ENCODE measurements around the gene TSSK6. TPM values are rescaled to one million over a fixed set of nuclear protein-coding genes. Genes with fewer than 3 reads are reported as not detected.
"Not testable (repeated sequence)": the region's sequence is repeated elsewhere in the genome, so short reads cannot be mapped to it uniquely, and the experiment has no call there.

Gene TSSK6
- total and polyA plus RNA-seq, 2 donors, result 1.2 to 3.0 TPM

GRCh38 chr19:19477705-19478383, 37.5 kb downstream of the TSSK6 start:
- H3K27me3 ChIP-seq (ENCODE audit: control insufficient read depth in 2 of 2, insufficient read depth in 1 of 2, low read length in 1 of 2), result no peaks in the 10 kb centered on the region
- peaks cover 12 to 61% of the 10 kb centered on the region in 2 donors for H3K36me3 ChIP-seq (ENCODE audit: control insufficient read depth in 2 of 2, insufficient read depth in 2 of 2, low read length in 1 of 2)
- no peak overlapping the region for H3K27ac ChIP-seq (ENCODE audit: low read depth in 1 of 2, low read length in 1 of 2)
- WGBS, result 98% methylated on average over 10 of the region's 10 CpGs
- H3K9me3 ChIP-seq (ENCODE audit: control insufficient read depth in 2 of 2, insufficient read depth in 1 of 2, low read length in 1 of 2), result no peaks in the 10 kb centered on the region
- no peak for DNase-seq (ENCODE audit: low read depth in 6 of 9, low spot score in 9 of 9)
- H3K4me3 ChIP-seq (ENCODE audit: low read length in 2 of 2), result no peak overlapping the region
- peaks cover 43 to 64% of the 10 kb centered on the region in 2 donors for H3K4me1 ChIP-seq (ENCODE audit: control insufficient read depth in 2 of 2, insufficient read depth in 2 of 2, low read length in 2 of 2)

DNA sequence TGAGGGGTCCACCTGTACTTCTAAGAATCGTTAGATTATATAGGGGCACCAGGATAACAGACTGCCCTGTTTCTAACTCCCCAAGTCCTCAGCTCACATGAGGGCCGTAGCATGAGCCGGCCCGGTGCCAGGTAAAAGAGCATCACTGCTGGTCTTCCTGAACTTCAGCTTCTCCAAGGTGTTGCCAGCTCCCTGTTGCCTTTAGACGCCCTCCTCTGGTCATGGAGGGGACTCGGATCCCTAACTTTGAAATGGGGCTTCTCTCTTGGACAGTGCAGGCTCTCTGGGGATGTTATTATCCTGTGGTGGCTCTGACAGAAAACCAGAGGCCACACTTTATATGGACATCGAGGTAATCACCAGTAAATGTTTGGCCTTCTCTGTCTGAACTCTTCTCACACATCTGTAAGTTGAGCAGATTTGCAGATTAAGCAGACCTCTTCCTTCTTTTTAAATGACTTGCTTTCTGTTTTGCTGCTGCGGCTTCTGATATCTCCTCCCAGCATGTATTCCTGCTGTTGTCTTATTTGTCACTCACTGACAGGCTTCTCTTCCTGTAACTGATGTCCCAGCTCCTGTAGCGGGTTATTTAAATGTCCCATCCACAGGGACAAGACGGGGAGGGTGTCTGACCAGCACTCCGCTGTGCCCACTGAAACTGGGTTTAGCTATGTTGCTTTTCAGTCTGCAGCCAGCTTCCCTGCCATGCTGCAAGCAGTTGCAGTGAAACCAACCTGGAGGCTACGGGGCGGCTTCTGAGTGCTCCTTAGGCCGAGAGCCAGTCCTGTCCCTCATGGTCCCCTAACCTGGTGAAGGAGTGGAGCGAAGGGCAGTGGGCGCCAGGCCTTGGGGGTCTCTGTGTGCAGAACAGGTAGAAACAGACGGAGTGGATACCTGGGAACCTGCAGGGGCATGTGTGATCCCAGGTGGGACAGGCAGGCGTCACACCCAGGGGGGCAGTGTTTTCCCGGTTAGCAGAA, 39.2 kb downstream of the TSSK6 start:
- 80% methylated on average over 19 of the region's 19 CpGs for WGBS
- H3K36me3 ChIP-seq (ENCODE audit: control insufficient read depth in 2 of 2, insufficient read depth in 2 of 2, low read length in 1 of 2), result peaks cover 18 to 54% of the 10 kb centered on the region in 2 donors
- no peaks in the 10 kb centered on the region for H3K27me3 ChIP-seq (ENCODE audit: control insufficient read depth in 2 of 2, insufficient read depth in 1 of 2, low read length in 1 of 2)
- DNase-seq (ENCODE audit: low read depth in 6 of 9, low spot score in 9 of 9), result no peak
- H3K9me3 ChIP-seq (ENCODE audit: control insufficient read depth in 2 of 2, insufficient read depth in 1 of 2, low read length in 1 of 2), result peaks cover 0 to 3% of the 10 kb centered on the region in 2 donors
- no peak overlapping the region for H3K4me3 ChIP-seq (ENCODE audit: low read length in 2 of 2)
- H3K27ac ChIP-seq (ENCODE audit: low read depth in 1 of 2, low read length in 1 of 2), result peak overlapping the region in 1 of 2 donors; percentile 95
- H3K4me1 ChIP-seq (ENCODE audit: control insufficient read depth in 2 of 2, insufficient read depth in 2 of 2, low read length in 2 of 2), result peaks cover 40 to 58% of the 10 kb centered on the region in 2 donors

DNA sequence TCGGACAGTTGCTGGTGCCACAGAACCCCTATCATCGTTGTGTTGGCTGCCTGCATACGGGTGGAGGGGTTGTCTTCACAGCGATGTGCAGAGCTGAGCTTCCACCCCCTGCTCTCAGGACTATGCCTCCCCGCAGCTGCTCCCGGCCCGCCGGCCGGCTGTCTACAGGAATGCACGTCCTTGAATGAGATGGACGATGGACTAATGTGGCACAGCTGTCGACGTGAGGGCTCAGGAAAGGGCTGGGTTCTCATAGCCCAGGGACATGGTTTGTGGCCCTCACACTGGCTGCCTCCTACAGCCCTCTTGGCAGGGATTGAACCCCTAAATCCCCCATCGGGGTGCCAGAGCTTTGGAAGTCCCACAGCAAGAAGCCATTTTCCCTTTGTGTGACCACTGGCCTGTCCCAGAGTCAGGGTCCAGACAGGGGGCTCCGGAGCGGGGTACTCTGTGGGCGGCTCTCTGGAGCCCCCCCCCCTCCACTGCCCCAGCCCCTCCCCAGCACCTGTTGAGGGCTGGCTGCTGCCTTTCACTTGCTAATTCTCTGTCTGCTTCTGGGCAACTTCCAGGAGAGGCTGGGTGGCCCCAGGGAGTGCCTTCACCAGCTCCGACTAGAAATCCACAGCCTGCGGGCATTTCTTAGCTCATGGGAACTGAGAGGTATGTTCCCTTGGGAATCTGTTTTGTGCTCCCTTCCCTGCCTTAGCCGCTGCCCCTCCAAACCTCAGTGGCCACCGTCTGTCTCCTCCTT, 40.2 kb downstream of the TSSK6 start:
- WGBS, result 96% methylated on average over 21 of the region's 21 CpGs

DNA sequence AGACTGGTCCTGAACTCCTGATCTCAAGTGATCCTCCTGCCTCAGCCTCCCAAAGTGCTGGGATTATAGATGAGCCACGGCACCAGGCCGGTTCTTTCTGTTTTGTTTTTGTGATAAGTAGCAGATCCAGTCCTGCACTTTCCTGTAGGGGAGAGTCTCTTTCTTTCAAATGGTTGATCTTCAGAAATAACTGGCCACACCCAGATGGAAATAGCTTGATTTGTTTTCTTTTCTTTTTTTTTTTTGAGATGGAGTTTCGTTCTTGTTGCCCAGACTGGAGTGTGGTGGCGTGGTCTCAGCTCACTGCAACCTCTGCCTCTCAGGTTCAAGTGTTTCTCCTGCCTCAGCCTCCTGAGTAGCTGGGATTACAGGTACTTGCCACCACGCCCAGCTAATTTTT, 43.2 kb downstream of the TSSK6 start:
- not testable (repeated sequence) for DNase-seq (ENCODE audit: low read depth in 6 of 9, low spot score in 9 of 9); H3K27ac ChIP-seq (ENCODE audit: low read depth in 1 of 2, low read length in 1 of 2); H3K4me3 ChIP-seq (ENCODE audit: low read length in 2 of 2); H3K27me3 ChIP-seq (ENCODE audit: control insufficient read depth in 2 of 2, insufficient read depth in 1 of 2, low read length in 1 of 2)
- Histone ChIP-seq H3K4me1 (ENCODE audit: control insufficient read depth in 2 of 2, insufficient read depth in 2 of 2, low read length in 2 of 2) (peaks cover 27 to 45% of the 10 kb centered on the region in 2 donors), H3K36me3 (ENCODE audit: control insufficient read depth in 2 of 2, insufficient read depth in 2 of 2, low read length in 1 of 2) (peaks cover 27 to 58% of the 10 kb centered on the region in 2 donors), H3K9me3 (ENCODE audit: control insufficient read depth in 2 of 2, insufficient read depth in 1 of 2, low read length in 1 of 2) (peaks cover 8 to 19% of the 10 kb centered on the region in 2 donors)
- WGBS, result 90% methylated on average over 5 of the region's 5 CpGs

More for the DNA sequence above, 40.2 kb downstream of the TSSK6 start:
- peaks cover 0 to 3% of the 10 kb centered on the region in 2 donors for H3K9me3 ChIP-seq (ENCODE audit: control insufficient read depth in 2 of 2, insufficient read depth in 1 of 2, low read length in 1 of 2)
- peak overlapping the region; percentile 79 to 95 for H3K27ac ChIP-seq (ENCODE audit: low read depth in 1 of 2, low read length in 1 of 2)
- no peaks in the 10 kb centered on the region for H3K27me3 ChIP-seq (ENCODE audit: control insufficient read depth in 2 of 2, insufficient read depth in 1 of 2, low read length in 1 of 2)
- H3K36me3 ChIP-seq (ENCODE audit: control insufficient read depth in 2 of 2, insufficient read depth in 2 of 2, low read length in 1 of 2), result peaks cover 18 to 47% of the 10 kb centered on the region in 2 donors
- no peak overlapping the region for H3K4me3 ChIP-seq (ENCODE audit: low read length in 2 of 2)
- no peak for DNase-seq (ENCODE audit: low read depth in 6 of 9, low spot score in 9 of 9)
- peaks cover 30 to 49% of the 10 kb centered on the region in 2 donors for H3K4me1 ChIP-seq (ENCODE audit: control insufficient read depth in 2 of 2, insufficient read depth in 2 of 2, low read length in 2 of 2)

DNA sequence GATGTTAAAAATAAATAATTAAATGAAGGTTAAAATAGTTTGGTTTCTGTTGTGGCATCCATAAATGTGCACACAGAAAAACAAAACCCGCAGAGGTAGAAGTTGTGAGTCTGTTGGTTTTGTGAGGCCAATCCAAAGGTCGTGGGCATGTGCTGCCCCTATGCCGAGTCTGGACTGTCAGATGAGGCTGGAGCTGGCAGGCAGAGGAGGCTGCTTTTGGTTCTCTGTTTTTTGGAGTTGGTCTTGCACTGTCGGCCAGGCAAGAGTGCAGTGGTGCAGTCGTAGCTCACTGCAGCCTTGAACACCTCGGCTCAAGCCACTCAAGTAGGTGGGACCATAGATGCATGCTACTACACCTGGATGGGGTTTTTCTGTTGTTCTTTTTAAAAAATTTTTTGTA, 43.7 kb downstream of the TSSK6 start:
- H3K27me3 ChIP-seq (ENCODE audit: control insufficient read depth in 2 of 2, insufficient read depth in 1 of 2, low read length in 1 of 2), result no peaks in the 10 kb centered on the region
- peaks cover 27 to 57% of the 10 kb centered on the region in 2 donors for H3K36me3 ChIP-seq (ENCODE audit: control insufficient read depth in 2 of 2, insufficient read depth in 2 of 2, low read length in 1 of 2)
- DNase-seq (ENCODE audit: low read depth in 6 of 9, low spot score in 9 of 9), result no peak
- H3K4me3 ChIP-seq (ENCODE audit: low read length in 2 of 2), result no peak overlapping the region
- H3K9me3 ChIP-seq (ENCODE audit: control insufficient read depth in 2 of 2, insufficient read depth in 1 of 2, low read length in 1 of 2), result peaks cover 11 to 23% of the 10 kb centered on the region in 2 donors
- 98% methylated on average over 6 of the region's 6 CpGs for WGBS
- H3K4me1 ChIP-seq (ENCODE audit: control insufficient read depth in 2 of 2, insufficient read depth in 2 of 2, low read length in 2 of 2), result peaks cover 27 to 43% of the 10 kb centered on the region in 2 donors
- H3K27ac ChIP-seq (ENCODE audit: low read depth in 1 of 2, low read length in 1 of 2), result no peak overlapping the region

- peaks cover 25 to 32% of the 10 kb centered on the region in 2 donors for H3K4me1 ChIP-seq (ENCODE audit: control insufficient read depth in 2 of 2, insufficient read depth in 2 of 2, low read length in 2 of 2)
- peaks cover 13 to 28% of the 10 kb centered on the region in 2 donors for H3K9me3 ChIP-seq (ENCODE audit: control insufficient read depth in 2 of 2, insufficient read depth in 1 of 2, low read length in 1 of 2)
- H3K27me3 ChIP-seq (ENCODE audit: control insufficient read depth in 2 of 2, insufficient read depth in 1 of 2, low read length in 1 of 2), result no peaks in the 10 kb centered on the region
- no peak overlapping the region for H3K27ac ChIP-seq (ENCODE audit: low read depth in 1 of 2, low read length in 1 of 2)
- DNase-seq (ENCODE audit: low read depth in 6 of 9, low spot score in 9 of 9), result no peak
- H3K36me3 ChIP-seq (ENCODE audit: control insufficient read depth in 2 of 2, insufficient read depth in 2 of 2, low read length in 1 of 2), result peaks cover 38 to 57% of the 10 kb centered on the region in 2 donors
- 93% methylated on average over 3 of the region's 3 CpGs for WGBS
- no peak overlapping the region for H3K4me3 ChIP-seq (ENCODE audit: low read length in 2 of 2)
Observed at GRCh38 chr19:19470579-19470978, 44.8 kb downstream of the TSSK6 start.

DNA sequence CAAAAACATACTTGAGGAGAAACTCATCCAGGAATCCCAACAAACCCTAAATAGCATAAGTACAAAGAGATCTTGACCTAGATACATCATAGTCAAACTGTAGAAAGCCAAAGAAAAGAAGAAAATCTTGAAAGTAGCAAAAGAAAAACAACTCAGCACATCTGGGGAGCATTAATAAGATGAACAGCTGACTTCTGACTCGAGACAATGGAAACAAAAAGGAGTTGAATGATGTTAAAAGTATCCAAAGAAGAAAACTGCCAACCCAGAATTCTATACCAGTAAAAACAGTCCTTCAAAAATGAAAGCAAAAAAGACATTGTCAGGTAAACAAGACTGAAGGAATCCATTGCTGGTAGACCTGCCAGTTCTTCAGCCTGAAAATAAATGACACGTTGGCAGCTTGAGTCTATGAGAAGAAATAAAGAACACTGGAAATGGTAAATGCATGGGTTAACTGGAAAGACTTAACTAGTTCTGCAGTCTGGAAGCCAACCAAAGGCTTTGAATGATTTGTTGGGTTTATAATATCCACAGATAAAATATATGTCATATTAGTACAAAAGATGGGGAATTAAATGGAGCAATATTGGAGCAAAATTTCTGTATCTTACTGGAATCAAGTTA, 46.8 kb downstream of the TSSK6 start:
- Histone ChIP-seq H3K36me3 (ENCODE audit: control insufficient read depth in 2 of 2, insufficient read depth in 2 of 2, low read length in 1 of 2) (peaks cover 52 to 62% of the 10 kb centered on the region in 2 donors), H3K27me3 (ENCODE audit: control insufficient read depth in 2 of 2, insufficient read depth in 1 of 2, low read length in 1 of 2) (no peaks in the 10 kb centered on the region), H3K4me1 (ENCODE audit: control insufficient read depth in 2 of 2, insufficient read depth in 2 of 2, low read length in 2 of 2) (peaks cover 5 to 25% of the 10 kb centered on the region in 2 donors), H3K4me3 (ENCODE audit: low read length in 2 of 2) (no peak overlapping the region), H3K9me3 (ENCODE audit: control insufficient read depth in 2 of 2, insufficient read depth in 1 of 2, low read length in 1 of 2) (peaks cover 16 to 33% of the 10 kb centered on the region in 2 donors), H3K27ac (ENCODE audit: low read depth in 1 of 2, low read length in 1 of 2) (no peak overlapping the region)
- 96% methylated on average over 2 of the region's 2 CpGs for WGBS
- no peak for DNase-seq (ENCODE audit: low read depth in 6 of 9, low spot score in 9 of 9)

- Histone ChIP-seq H3K9me3 (ENCODE audit: control insufficient read depth in 2 of 2, insufficient read depth in 1 of 2, low read length in 1 of 2) (peaks cover 16 to 30% of the 10 kb centered on the region in 2 donors), H3K27me3 (ENCODE audit: control insufficient read depth in 2 of 2, insufficient read depth in 1 of 2, low read length in 1 of 2) (no peaks in the 10 kb centered on the region), H3K27ac (ENCODE audit: low read depth in 1 of 2, low read length in 1 of 2) (no peak overlapping the region), H3K4me1 (ENCODE audit: control insufficient read depth in 2 of 2, insufficient read depth in 2 of 2, low read length in 2 of 2) (peaks cover 21 to 37% of the 10 kb centered on the region in 2 donors), H3K36me3 (ENCODE audit: control insufficient read depth in 2 of 2, insufficient read depth in 2 of 2, low read length in 1 of 2) (peaks cover 41 to 51% of the 10 kb centered on the region in 2 donors), H3K4me3 (ENCODE audit: low read length in 2 of 2) (no peak overlapping the region)
- DNase-seq (ENCODE audit: low read depth in 6 of 9, low spot score in 9 of 9), result no peak
- WGBS, result 96% methylated on average over 6 of the region's 6 CpGs
Observed at GRCh38 chr19:19466201-19466600, 49.1 kb downstream of the TSSK6 start.

Data from thymus (tissue), 11 donors.